Activated CD4-positive, alpha-beta T cell treated with anti-CD3 and anti-CD28 coated beads, Interleukin-2, amount 50 U/mL, for 48 hours (primary cell): ENCODE results near the gene TLCD1.

Experiments used
- DNase-seq, 2 experiments: peaks; one replicate each; pipeline ENCODE4 v3.0.0-alpha.2; 2020

Gene TLCD1

GRCh38 chr17:28682655-28683054 lies 43.4 kb downstream of the TLCD1 start:
- DNase-seq: no peak

- no peak for DNase-seq
These were observed 50.1 kb downstream of the TLCD1 start for GRCh38 chr17:28675980-28676379.

- DNase-seq: no peak
These were observed 50.5 kb downstream of the TLCD1 start for GRCh38 chr17:28675490-28675889.
